GM19351 (cell line): ENCODE data around the gene SORD.
"Not testable (repeated sequence)": the region's sequence is repeated elsewhere in the genome, so short reads cannot be mapped to it uniquely, and the experiment has no call there.

Experiments
- ATAC-seq: cut with Tn5 transposase; IDR thresholded peaks from one replicate; pipeline ENCODE4 v1.9.1; 2021; ENCODE audit warnings: mild to moderate bottlenecking, moderate library complexity; ENCODE audit not compliant: unreplicated experiment

Gene SORD

GRCh38 chr15:45023659-45024225, 747 bp downstream of the SORD start:
- peak; percentile 1 for ATAC-seq

DNA sequence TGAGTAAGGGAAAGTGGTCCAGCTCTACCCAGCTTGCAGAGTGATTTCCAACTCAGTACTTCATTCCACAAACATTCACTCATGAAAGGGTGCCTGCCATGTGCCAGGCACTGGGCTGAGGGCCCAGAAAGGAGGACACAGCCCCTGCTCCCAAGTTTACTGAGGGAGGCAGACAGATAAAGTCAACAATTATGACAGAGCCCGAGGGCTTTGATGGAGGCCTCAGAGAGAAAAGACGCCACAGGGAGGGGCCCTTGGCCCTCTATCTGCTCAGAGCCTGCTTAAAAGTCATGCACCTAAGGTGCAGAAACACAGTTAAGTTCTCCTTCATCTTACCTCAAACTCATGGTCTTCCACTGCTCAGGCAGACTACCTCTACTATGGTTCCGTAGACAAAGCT, 1.7 kb downstream of the SORD start:
- ATAC-seq, result not testable (repeated sequence)

DNA sequence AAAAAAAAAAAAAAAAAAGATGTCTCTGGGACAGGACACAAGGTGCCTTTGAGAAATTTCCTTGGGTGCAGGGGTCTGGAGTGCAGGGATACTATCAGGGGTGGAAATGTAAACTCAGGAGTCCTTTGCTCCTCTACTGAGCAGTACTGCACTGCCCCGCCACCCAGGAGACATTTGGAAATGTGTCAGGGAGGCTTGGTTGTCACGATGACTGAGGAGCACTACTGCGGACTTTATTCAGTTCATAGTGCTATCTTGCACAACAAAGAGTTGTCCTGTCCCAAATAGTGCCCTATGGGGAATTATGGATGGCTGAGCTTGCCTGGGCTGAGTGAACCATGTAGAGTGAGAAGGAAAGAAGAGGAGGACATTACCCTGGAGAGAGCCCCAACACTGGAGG, 2.6 kb downstream of the SORD start:
- ATAC-seq, result not testable (repeated sequence)

DNA sequence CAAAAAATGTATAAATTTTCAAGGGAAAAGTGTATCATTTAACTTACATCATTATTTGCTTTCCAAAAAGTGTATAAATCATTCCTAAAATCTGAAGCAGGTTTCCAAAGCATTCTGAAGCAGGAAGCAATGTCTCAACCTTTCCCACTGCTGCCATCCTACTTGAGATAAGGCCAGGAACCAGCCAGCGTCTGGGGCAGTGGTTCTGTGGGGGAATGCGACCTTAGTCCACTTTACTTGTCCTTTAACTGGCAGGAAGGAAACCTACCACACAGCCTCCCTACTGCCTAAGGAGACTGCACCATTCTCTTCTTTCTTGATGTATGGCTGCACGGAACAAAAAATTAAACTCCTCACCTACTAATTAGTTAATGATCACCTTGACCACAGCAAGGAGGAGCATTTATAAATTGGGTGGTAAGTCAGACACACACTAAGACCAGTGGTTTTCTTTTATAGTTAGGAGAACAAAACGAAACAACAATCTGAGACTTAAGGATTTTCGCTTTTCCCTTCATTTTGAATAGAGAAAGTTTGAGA, 3.7 kb downstream of the SORD start:
- ATAC-seq, result no peak

GRCh38 chr15:45027220-45027619, 4.2 kb downstream of the SORD start:
- no peak for ATAC-seq

DNA sequence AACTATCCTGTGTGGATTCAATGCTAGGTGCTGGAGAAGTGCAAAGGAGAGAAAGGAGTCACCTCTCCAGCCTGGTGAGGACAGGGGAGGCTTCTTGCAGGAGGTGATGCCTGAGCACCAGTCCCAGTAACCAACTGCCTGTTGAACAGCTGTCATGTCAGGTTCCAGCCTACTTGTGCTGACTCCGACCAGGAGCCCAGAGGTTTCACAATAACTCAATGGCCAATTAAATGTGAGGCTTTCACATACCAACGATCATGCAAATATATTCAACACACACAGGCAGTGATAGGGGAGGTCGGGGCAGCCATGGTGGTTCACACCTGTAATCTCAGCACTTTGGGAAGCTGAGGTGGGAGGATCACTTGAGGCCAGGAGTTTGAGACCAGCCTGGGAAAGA, 7.7 kb downstream of the SORD start:
- no peak for ATAC-seq

- ATAC-seq, result not testable (repeated sequence)
Measured at GRCh38 chr15:45031522-45032028, 8.6 kb downstream of the SORD start.

DNA sequence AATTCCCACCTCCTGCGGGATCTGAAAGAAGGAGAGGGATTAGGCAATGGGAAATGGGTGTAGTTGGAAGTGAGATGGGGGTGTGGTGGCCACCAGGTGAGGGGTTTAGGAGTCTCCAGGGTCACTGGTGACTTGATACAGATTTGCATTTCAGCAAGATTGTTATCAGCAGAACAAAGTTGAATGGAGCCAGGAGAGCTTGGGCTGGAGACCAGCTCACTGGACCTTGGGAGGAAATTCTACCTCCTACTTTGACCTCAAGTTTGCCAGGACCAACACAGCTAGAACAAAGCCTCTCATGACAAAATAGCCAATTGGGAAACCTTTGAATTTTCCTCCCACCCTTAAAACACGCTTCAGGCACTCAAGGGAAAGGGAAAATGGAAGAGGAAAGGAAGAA, 9.5 kb downstream of the SORD start:
- ATAC-seq, result not testable (repeated sequence)

- not testable (repeated sequence) for ATAC-seq
Measured at GRCh38 chr15:45034087-45034486, 11.1 kb downstream of the SORD start.

DNA sequence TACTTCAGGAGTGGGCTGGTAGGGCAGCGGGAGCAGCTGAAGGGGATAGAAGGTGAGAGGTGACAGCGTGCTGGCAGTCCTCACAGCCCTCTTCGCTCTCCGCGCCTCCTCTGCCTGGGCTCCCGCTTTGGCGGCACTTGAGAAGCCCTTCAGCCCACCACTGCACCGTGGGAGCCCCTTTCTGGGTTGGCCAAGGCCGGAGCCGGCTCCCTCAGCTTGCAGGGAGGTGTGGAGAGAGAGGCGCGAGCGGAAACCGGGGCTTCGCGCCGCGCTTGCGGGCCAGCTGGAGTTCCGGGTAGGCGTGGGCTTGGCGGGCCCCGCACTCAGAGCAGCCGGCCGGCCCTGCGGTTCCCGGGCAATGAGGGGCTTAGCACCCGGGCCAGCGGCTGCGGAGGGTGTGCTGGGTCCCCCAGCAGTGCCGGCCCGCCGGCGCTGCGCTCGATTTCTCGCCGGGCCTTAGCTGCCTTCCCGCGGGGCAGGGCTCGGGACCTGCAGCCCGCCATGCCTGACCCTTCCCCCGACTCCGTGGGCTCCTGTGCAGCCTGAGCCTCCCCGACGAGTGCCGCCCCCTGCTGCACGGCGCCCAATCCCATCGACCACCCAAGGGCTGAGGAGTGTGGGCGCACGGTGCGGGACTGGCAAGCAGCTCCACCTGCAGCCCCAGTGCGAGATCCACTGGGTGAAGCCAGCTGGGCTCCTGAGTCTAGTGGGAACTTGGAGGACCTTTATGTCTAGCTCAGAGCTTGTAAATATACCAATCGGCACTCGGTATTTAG, 11.8 kb downstream of the SORD start:
- ATAC-seq, result not testable (repeated sequence)

DNA sequence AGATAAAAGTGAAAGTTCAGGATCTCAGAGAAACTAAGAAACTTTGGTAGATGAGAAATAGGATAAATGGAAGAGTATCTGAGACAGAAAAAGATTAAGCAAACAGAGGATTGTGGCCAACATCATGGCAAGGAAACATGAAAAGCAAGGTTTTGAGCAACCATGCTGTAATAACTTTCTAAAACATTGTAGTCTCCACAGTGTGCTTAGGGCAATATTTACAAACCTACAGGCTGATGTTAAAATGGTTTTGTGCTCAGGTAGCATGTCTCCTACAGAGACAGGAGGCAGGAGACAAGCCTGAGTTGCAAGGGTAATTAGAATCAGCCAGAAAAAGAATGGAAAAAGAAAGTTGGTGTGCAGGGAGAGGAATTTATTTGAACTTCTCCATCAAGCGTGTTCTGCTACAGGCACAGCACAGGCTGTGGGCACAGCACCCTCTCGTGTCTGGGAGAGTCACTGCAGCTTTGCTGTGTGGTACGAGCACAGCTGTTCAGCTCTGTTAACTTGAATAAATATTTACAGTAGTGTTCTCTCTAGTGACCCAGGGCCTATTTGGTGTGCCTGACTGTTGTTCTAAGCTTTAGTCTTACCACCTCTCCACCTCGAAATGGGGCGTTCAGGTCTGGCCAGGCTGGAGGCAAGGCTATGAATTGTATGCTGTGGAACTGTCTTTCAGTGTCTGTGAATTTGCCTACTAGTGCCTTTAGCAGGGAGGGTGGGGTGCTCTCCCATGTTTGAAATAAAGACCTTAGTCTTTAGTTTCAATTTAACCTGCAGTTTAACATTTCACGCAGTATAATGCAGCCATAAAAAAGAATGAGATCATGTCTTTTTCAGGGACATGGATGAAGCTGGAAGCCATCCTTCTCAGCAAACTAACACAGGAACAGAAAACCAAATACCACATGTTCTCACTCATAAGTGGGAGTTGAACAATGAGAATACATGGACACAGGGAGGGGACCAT, 14.1 kb downstream of the SORD start:
- peak; percentile 77 for ATAC-seq

GRCh38 chr15:45037936-45038335, 14.9 kb downstream of the SORD start:
- no peak for ATAC-seq

DNA sequence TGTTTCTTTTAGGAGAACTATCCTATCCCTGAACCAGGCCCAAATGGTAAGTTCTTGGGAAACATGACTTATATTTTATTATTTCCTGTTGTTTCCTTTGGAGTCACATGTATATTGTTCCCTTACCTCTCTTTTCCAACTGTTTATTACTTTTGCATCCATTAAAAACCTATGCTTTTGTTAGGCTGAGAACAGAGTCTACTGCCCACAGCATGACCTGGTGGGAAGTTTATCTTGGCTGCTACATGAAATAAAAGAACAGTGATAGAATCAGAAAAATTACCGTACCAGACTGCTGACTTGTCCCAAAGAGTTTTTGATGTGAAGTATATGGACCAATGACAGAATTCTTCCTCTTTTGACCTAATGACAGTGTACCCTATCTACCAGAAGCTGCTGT, 17.4 kb downstream of the SORD start:
- ATAC-seq, result not testable (repeated sequence)

DNA sequence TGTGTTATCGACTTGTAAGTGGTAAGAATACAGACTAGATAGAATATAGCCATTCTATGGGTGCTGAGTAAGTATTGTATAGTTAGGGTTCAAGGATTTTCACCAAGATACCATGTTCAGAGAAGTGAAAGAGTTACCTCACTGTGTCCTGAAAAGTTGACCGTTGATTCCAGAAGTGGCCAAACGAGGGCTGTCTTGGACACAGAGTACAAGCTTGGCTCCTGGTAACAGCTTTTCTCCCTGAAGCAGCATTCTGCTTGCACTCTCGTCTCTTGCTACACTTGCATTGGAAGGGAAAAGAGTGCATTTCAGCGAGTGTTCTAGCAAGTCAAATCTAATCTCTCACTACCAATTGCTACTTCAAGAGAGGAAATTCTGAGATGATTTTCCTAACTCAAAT, 18.5 kb downstream of the SORD start:
- not testable (repeated sequence) for ATAC-seq

DNA sequence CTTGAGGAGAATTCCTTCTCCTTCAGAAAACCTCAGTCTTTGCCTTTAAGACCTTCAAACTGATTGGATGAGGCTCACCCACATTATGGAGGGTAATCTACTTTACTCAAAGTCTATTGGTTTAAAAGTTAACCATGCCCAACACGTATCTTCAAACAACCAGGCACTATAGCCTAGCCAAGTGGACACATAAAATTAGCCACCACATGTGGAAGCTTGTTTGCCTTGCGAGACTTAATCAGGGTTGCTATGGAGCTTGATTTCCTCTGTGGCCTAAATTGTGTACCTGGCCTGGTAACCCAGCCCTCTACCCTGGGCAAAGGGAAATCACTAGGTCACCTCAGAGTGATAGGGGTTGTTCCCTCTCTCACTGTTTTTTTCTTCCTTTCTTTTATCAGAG, 19.9 kb downstream of the SORD start:
- ATAC-seq, result not testable (repeated sequence)

GRCh38 chr15:45044270-45044669, 21.3 kb downstream of the SORD start:
- not testable (repeated sequence) for ATAC-seq

- ATAC-seq, result not testable (repeated sequence)
Measured at GRCh38 chr15:45048449-45048793, 25.4 kb downstream of the SORD start.

DNA sequence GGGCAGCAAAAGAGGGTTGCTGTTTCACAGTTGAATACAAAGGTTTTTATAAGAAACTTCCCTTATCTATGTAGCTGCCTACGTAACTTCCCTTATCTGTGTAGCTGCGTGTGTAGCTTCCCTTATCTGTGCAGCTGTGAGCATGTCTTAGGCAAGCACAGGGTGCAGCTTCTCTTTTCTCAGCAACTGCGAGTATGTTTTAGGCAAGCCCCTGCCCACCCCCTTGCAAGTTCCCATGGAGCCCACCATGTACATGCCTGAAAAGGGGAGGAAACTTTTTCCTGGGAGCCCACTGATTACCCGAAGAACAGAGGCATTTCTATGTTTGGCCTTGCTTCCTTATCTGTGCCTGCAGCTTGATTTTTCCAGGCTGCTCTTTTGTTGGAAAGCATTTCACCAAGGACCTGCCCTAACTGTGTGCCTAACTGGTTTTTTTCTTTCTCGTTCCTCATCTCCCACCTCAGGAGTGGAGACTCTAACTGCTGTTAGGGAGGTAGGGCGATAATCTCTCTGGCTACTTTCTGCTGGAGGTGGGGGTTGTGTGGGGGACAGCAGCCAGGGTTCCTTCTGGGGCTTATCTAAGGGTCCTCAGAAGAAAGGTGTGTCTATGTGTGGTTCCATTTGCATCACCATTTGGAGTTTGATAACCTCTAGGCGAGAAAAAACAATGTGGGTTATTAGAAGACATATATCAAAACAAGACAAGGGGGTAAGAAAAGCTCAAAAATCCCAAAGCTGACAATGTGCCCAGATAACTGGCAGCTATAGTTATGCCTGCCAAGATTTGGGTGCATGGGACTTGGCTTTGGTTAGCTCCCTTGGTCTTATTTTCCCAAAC, 26.0 kb downstream of the SORD start:
- peak; percentile 80 for ATAC-seq

DNA sequence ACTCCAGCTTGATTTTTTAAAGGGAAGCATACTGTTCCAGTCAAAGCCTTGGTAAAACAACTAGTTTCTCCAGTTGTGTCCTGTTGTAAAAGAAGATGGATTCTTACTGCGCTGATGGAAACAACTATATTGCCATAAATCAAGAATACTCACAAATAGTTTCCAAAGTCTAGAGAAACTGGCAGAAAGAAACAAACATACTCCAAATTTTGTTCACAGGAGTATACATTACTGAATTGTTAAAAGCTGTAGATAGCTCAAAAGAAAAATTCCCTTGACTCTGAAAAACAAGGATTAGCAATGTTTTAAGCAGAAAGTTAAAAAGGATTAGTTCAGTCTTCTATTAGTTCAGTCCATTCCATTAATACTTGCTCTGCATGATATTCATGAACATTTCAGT, 27.6 kb downstream of the SORD start:
- ATAC-seq, result no peak

GRCh38 chr15:45052676-45053075, 29.7 kb downstream of the SORD start:
- ATAC-seq, result not testable (repeated sequence)
